GM12892 (cell line): ENCODE measurements around the gene THAP6.

Experiments used
- POLR2A ChIP-seq: IDR thresholded peaks from 2 replicates; pipeline ENCODE4 v1.6.1; 2011; ENCODE audit warnings: low read depth, low read length, control low read depth
- POLR2AphosphoS5 ChIP-seq: IDR thresholded peaks from 2 replicates; pipeline ENCODE4 v1.6.1; 2011; ENCODE audit warnings: low read depth, low read length, control low read depth
- TAF1 ChIP-seq: IDR thresholded peaks from 2 replicates; pipeline ENCODE4 v1.6.1; 2011; ENCODE audit warnings: low read depth, mild to moderate bottlenecking, control low read depth, low read length, borderline replicate concordance

DNA sequence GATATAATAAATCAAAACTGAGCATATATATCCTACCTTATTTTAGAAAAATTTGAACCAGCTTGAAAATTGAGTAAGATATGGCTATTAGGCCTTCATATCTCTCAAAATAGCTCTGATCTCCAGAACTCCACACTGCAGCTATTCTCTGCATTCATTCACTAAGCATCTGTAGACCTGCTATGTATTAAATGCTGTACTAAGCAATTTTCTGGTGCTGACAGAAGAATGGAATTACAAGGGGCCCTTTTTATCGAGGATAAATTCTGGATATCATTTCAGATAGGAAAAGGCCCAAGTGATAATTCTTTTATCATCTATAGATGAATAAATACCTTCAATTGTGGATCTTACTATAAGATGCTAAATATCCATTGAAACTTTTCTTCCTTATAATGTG, 1.9 kb downstream of the THAP6 start:
- no peak for TF ChIP-seq POLR2A
- no peak for TF ChIP-seq POLR2AphosphoS5
- TF ChIP-seq TAF1: no peak
